Dedifferentiated amniotic fluid mesenchymal stem cell (primary cell): ENCODE measurements around the gene LONP1.
"Not testable (repeated sequence)": the region's sequence is repeated elsewhere in the genome, so short reads cannot be mapped to it uniquely, and the experiment has no call there.

Experiments
- DNase-seq: peaks from one replicate; pipeline ENCODE4 v3.0.0-alpha.2; 2016; ENCODE audit errors: extremely low spot score

LONP1 gene

DNA sequence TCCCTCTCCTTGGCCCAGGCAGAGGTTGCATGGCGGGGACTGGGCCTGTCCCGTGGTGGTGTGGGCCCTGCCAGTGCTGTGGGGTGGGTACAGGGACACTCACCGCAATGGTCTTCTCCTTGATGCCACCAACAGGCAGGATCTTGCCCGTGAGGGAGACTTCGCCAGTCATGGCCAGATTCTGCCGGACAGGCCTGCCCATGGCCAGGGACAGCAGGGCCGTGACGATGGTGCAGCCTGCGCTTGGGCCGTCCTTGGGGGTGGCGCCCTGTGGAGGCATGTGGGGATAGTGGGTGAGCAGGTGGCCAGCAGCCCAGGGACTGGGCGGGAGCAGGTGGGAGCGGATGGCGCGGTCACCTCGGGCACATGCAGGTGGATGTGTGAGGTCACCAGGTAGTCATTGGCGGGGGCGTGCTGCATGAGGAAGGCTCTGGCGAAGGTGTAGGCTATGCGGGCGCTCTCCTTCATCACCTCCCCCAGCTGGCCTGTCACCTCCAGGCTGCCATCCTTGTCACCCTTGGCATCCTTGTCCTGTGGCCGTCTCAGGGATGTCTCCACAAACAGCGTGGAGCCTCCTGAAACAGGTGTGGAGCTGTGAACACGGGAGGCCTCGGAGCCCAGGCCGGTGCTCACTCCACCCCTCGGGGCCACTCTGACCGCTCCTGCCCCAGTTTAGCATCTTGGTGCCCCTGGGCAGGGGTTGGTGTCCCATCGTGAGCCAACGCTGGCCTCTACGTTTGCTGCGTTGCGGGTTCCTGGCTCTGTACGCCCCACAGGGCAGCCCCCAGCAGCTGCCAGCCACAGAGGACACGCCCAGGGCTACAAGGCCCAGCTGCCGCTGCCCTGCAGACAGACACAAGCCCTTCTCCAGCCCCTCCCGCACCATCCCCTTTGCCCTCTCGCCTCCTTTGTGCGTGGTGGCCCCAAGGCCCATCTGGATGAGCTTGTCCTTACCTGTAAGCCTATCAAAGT, 26.5 kb downstream of the LONP1 start:
- no peak for DNase-seq

DNA sequence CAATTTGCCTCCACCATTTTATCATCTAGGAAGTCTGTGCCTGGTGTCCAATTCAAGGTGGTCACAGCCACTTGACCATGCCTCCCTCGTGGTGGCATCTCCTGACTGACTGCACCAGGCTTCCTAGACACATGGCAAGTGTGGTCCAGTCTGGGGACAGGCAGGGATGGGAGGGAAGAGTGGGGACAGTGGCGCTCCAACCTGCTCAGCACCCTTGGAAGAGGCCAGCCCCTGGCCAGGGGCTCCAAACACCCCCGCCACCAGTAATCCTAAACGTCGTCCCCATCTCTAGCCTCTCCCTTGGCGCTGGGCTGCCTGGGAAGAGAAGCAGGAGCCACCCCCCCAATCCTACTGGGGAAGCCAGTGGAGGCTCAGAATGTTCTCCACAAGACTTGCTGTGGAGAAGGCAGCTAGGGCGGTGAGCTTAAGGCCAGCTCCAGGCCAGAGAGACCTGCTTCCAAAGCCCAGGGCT, 27.2 kb downstream of the LONP1 start:
- DNase-seq: no peak

DNA sequence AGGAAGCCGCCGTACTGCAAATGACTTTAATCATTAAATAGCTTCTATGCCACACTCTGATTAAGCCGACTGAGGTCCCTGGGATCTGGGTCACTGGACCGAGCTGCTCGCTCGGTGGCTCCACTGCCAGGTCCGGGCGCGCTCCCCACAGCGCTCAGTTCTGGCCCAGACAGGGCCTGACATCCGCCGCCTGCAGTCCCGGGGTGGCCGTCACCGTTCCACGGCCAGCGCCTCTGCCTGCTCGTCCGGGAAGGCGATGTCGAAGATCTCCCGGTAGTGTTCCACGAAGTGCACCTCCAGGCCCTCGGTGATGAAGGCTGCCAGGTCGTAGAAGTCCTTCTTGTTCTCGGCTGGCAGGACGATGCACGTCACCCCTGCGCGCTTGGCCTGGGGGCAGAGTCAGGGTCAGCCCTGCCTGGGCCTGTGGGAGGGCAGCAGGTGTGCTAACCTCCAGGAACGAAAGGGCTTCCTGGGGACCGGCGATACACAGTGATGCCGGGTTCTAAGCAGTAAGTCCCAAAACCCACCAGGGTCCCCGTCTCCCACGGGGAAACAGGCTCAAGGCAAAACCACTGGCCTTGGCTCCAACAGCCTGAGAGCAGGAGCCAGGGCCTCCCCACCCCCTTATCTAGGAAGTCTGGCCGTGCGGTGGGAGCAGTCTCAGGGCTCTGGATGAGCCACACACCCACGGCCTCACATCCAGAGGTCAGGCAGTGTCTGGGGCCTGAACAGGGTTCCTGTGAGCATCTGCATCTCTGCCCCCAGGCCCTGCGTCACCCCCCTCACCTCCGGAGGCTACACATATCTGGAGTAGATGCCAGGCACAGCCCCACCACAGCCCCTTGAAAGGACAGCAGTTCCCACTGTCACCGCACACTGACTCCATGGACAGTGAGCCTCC, 27.9 kb downstream of the LONP1 start:
- no peak for DNase-seq

DNA sequence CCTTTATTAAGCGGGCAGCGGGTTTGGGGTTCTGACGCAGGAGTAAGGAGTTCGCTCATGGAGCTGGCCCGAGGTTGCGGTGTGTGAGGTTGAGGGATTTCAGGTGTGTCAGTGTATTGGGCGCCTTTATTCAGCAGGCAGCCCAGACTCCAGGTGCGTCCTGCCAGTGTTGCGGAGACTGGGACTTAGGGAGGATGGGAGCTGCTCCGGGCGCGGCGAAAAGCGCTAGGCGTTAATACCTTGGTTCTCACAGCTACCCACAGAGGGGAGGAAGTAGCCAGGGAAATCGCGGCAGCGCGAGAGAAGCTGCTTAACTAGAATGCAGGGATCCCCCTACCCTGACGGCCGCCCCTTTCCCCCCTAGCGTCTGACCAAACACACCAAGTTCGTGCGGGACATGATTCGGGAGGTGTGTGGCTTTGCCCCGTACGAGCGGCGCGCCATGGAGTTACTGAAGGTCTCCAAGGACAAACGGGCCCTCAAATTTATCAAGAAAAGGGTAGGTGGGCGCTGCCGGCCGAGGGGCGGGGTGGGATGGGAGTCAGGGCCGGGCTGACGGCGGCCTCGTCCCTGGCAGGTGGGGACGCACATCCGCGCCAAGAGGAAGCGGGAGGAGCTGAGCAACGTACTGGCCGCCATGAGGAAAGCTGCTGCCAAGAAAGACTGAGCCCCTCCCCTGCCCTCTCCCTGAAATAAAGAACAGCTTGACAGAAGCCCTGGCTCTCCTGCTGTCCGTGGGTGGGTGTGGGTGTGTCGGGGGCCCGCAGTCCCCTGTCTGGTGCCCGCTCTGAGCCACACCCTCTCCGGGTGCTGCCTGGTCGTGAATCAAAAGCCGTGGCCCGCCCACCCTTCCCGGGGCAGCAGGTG, 28.8 kb downstream of the LONP1 start:
- no peak for DNase-seq

DNA sequence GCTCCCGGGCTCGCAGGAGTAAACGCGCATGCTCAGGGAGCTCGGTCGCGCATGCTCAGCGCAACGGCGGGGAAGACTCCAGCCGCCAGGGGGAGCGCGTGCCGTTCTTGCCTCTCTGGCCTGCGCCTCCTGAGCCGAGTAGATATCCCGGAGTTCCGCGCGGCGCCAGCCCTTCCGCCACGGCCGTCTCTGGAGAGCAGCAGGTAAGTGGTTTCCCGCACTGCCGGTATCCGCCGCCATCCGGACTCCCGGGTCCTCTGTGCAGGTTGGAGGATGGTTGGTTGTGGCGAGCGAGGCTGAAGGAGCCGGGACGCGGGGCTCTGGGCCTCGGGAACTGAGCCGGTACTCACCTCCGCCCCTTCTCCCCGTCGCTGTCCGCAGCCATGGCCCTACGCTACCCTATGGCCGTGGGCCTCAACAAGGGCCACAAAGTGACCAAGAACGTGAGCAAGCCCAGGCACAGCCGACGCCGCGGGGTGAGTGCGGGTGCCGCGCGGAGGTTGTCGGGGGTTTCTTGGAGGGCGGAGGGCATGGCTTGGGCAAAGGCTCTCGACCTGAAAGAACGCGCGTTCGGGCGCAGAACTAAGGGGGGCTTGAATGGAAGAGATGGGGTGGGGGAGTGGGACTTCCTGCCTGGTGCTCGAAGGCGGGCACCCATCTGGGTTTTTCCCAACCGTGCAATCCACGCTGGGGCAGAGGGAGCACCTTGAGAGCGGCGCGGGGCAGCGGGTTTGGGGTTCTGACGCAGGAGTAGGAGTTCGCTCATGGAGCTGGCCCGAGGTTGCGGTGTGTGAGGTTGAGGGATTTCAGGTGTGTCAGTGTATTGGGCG, 29.6 kb downstream of the LONP1 start, which contains the start of gene RPL36:
TSS of gene RPL36 (plus strand) at position 171 of the 830 bp plus-strand sequence. CDS start at position 384, 213 bp downstream.
- DNase-seq: peak; percentile 95

DNA sequence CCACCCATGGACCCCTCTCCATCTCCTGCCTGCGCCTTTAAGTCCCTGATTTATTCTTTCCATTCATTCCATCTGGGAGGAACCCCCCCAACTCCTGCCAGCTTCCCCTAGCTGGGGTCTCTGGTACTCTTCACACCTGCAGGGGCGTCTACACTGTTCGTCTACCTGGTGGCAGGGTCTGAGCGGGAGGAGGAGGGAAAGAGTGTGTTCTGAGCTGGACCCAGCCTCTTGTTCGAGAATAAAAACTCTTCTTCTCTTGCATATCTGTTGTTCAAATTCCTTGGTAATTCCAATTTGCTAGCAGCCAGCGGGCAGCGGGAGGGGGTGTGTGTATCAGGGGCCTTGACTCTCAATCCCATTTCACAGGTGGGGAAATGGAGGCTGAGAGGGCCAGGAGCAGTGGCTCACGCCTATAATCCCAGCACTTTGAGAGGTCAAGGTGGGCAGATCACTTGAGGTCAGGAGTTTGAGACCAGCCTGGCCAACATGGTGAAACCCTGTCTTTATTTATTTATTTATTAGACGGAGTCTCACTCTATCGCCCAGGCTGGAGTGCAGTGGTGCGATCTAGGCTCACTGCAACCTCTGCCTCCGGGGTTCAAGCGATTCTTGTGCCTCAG, 31.6 kb downstream of the LONP1 start:
- not testable (repeated sequence) for DNase-seq

DNA sequence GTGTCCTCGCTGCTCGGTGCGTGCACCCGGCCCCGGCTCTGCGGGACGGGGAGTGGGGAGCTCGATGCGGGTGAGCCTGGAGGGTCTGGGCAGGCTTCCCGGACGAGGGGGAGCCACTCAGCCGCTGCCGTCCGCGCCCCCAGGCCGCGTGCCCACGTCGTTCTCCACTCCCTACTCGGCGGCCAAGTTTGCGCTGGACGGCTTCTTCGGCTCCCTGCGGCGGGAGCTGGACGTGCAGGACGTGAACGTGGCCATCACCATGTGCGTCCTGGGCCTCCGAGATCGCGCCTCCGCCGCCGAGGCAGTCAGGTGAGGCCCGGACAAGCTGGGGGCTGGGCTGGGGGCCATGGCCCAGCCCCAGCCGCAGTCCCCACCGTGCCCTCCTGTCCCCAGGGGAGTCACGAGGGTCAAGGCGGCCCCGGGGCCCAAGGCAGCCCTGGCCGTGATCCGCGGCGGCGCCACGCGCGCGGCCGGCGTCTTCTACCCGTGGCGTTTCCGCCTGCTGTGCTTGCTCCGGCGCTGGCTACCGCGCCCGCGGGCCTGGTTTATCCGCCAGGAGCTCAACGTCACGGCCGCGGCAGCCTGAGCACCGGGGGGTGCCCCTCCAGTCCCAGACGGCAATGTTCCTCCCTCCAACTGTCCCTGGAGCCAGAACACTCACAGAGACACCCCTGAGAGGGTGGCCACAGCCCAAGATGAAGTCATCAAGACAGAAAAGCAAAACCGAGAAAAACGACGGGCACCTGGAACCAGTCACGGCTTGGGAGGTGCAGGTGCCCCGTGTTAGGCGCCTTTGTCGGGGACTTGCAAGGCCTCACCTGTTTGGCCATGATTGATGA, 32.4 kb downstream of the LONP1 start:
- DNase-seq: no peak

DNA sequence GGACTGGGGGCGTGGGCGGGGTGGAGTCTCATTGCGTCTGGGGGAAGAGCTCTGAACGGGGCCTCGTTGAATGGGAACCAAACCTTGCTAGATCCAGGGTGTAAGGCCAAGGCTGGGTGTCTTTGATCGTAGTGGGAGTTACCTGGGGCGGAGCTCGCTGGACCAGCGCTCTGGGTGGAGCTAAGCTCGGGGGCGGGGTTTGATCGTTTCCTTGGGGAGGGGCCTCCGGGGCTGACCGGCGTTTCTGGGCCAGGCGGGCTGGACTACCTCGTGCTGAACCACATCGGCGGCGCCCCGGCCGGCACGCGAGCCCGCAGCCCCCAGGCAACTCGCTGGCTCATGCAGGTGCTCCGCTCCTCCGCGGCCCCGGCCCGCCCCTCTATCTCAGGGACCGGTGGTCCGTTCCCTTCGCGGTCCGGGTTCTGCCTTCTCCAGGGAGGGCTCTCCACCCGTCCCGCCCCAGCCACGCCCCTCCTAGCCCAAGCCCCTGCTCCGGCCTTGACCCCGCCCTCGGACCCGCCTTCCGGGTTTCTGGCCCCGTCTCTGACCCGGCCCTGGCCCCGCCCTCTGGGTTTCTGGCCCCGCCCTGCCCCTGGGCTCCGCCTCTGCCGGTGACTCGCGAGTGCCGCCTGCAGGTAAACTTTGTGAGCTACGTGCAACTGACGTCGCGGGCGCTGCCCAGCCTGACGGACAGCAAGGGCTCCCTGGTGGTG, 33.1 kb downstream of the LONP1 start:
- DNase-seq: peak; percentile 82

DNA sequence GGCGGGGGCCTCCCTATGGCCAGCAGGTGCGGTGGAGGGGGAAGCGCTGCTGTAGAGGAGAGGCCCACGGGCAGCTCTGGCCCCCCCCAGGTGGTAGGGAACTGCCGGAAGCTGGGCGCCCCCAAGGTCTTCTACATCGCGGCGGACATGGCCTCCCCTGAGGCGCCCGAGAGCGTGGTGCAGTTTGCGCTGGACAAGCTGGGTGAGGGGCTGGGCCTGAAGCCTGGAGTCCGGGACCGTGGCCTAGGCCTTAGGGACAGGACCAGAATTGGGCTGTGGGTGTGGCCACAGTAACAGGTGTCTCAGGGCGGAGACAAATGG, 33.7 kb downstream of the LONP1 start:
- no peak for DNase-seq

DNA sequence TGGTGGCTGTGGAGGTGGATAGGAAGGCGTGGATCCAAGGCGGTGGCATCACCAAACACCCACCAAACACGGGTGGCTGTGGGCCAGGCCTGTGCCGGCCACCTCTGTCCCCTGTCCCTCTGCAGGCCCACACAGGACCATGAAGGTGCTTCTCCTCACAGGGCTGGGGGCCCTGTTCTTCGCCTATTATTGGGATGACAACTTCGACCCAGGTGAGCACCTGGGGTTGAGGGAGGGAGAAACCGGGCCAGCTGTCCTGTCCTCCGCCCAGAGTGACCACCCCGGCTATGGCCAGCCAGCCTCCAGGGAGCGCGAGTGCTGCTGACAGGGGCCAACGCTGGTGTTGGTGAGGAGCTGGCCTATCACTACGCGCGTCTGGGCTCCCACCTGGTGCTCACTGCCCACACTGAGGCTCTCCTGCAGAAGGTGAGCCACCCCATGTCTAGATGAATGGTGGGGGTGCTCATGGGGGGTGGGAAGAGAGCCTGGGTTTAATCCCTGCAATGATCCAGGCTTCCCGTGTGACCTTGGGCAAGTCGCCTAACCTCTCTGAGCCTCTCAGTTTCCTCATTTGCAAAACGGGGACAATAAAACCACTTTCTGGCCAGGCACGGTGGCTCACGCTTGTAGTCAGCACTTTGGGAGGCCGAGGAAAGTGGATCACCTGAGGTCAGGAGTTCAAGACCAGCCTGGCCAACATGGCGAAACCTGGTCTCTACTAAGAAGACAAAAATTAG, 35.1 kb downstream of the LONP1 start:
- DNase-seq: no peak

DNA sequence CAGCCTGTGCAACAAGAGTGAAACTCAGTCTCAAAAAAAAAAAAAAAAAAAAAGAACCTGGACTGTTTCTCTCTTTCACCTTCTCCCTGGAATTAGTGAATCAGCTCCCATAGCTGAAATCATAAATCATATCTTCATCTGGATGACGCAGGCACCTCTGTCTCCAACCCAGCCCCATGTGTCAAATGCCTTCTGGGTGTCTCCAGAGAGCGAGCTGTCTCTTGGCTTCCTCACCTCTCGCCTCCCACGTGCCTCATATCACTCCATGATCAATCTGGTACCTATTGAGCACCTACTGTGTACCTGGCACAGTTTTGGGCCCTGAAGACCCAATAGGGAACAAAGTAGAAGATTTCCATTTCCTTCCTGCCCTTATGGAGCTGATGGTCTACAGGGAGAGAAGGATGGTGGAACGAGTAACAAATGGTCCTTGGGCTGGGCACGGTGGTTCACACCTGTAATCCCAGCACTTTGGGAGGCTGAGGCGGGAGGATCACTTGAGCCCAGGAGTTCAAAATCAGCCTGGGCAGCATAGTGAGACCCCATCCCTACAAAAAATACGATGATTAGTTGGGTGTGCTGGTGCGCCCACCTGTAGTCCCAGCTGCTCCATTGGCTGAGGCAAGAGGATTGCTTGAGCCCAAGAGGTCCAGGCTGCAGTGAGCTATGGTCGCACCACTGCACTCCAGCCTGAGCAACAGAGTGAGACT, 36.6 kb downstream of the LONP1 start:
- DNase-seq: no peak

DNA sequence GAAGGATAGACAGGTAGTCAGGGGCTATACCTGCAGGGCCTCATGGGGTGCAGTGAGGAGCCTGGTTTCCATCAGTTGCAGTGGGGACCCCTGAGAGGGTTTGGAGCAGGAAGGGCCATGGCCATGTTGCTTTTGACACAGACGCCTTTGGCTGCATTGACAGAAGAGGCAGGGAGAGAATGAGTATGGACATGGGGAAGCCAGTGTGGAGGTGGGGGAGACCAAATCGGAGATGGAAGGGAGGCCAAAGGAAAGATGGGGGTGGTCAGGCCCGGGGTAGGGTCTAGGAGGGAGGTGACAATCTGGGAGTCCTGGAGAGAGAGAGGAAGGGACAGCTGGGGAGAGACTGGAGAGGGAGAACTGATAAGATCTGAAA, 37.9 kb downstream of the LONP1 start:
- no peak for DNase-seq

DNA sequence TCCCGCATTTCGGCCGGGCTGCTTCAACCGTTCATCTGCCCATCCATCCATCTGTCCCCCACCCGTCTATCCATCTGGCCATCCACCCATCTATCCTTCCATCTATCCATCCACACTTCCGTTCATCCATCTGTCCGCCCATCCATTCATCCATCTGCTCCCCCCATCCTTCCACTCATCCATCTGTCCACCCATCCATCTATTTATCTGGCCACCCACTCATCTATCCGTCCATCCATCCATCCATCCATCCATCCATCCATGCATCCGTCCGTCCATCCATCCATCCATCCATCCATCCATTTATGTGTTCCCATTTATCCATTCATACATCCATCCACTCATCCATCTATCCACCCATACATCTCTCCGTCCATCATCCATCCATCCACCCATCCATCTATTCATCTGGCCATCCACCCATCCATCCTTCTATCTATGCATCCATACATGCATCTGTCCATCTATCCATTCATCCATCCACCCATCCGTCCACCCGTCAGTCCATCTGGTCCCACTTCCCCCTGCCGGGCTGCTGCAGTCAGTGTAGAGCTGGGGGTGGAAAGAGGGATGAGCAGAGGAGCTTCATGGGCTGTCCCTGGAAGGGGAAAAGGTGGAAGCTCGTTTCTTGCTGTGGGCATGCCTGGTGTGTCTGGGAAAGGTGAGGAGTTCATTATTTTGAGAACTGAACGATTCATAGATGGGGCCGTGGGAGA, 38.4 kb downstream of the LONP1 start:
- no peak for DNase-seq

DNA sequence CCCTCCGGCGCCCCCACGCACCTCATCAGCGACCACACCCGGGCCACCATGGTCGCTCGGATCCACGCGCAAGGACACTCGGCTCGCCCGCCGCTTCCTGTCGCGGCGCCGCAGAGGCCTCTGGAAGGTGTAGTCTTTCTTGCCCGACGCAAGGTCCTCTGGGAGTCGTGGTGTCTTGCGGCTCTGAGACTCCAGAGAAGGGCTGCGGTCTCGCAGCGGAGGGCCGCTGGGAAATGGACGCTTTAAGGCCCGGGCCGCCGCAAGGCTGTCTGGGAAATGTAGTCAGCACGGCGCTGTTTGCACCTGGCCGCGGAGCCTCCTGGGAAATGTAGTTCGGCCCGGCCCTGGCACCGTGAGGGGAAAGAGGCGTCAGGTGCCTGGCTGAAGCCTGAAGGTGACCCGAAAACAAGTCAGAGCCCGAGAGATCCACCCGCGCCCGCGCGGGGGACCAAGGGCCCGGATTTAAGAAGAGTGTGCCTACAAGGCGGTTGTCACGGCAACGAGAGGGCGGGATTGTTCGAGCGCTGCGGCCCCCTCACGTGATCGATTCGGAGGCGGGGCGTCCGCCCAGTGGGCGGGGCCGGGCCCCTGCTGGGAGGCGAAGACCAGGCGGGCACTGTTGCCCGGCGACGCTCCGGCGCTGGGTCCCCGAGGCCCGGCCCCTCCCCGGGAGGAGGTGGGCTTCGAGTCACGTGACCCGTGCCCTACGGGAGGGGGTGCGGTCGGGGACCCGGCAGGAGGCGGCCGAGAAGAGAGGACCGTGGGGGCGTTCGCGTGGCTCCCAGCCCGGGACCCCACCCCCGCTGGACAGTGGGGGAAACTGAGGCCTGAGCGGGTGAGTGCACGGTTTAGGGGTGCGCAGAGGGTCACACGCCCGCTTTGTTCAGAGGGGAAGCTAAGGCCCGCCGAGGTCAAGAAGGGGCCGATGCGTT, 39.2 kb downstream of the LONP1 start, which contains the start of the genes HSD11B1L and MICOS13:
TSS of gene HSD11B1L (plus strand) at position 591 of the 932 bp plus-strand sequence. CDS start 3,806 bp downstream, outside the sequence.
TSS of gene MICOS13 (minus strand) at position 80 of the 932 bp plus-strand sequence. CDS start at position 50, 30 bp downstream.
- DNase-seq: peak; percentile 98

DNA sequence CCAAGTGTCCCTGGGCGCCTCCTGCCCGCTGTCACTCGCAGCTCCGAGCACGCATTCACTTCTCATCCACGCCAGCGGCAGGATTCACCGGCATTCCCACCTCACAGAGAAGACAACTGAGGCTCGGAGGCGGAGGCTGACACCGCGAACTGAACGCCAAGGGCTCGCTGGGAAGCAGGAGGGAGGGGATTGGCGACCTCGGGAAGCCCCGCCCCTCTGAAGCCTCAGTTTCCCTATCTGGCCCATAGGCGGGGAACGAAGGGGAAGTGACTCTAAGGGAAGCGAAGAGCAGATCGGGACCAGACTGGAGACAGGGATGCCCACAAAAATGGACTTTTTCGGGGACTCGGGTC, 39.9 kb downstream of the LONP1 start:
- DNase-seq: peak; percentile 19
